Measurements from ENCODE around the gene COL5A3.

COL5A3 gene

DNA sequence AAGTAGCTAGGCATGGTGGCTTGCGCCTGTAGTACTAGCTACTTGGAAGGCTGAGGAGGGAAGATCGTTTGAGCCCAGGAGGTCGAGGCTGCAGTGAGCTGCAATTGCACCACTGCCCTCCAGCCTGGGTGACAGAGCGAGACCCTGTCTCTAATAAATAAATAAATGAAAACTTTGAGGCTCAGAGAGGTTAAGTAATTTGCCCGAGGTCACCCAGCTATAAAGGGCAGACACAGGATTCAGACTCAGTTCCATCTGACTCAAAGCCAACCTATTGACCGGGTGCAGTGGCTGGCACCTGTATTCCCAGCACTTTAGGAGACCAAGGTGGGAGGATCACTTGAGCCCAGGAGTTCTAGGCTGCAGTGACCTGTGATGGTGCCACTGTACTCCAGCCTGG lies 66.6 kb downstream of the COL5A3 start:
- Histone ChIP-seq H3K9me2 (ENCODE audit: low read depth, low read length) (no peaks in the 10 kb centered on the region), H3K4me1 (ENCODE audit: insufficient read depth, low read length, severe bottlenecking) (no peaks in the 10 kb centered on the region), H3K4me2 (ENCODE audit: low read length) (no peak overlapping the region), H3K4me3 (ENCODE audit: low read depth, low read length, poor library complexity, severe bottlenecking) (no peak overlapping the region), H3K27ac (ENCODE audit: low read depth, low read length, poor library complexity, severe bottlenecking) (no peak overlapping the region), H3K36me3 (ENCODE audit: insufficient read depth, low read length) (no peaks in the 10 kb centered on the region; the same call in 1 of the 2 replicates), H3K9me3 (ENCODE audit: low read length) (0 out of 2 replicates have a peak, but pooled peaks cover 3% of the 10 kb centered on the region), H3F3A (ENCODE audit: insufficient read depth, low read length) (no peaks in the 10 kb centered on the region), H3K27me3 (ENCODE audit: insufficient read depth, low read length) (peaks cover 6% of the 10 kb centered on the region; the same call in 1 of the 2 replicates), H2AFZ (ENCODE audit: low read length) (no peak overlapping the region), H4K20me1 (ENCODE audit: insufficient read depth, low read length) (no peaks in the 10 kb centered on the region), H3K9ac (ENCODE audit: low read length) (no peak overlapping the region), H3K79me2 (ENCODE audit: insufficient read depth, low read length) (no peaks in the 10 kb centered on the region)
- no peak for TF ChIP-seq EZH2 (IDR thresholded peaks at IDR 0.05; ENCODE audit: borderline replicate concordance, low read length)
- TF ChIP-seq, protein P1, sequence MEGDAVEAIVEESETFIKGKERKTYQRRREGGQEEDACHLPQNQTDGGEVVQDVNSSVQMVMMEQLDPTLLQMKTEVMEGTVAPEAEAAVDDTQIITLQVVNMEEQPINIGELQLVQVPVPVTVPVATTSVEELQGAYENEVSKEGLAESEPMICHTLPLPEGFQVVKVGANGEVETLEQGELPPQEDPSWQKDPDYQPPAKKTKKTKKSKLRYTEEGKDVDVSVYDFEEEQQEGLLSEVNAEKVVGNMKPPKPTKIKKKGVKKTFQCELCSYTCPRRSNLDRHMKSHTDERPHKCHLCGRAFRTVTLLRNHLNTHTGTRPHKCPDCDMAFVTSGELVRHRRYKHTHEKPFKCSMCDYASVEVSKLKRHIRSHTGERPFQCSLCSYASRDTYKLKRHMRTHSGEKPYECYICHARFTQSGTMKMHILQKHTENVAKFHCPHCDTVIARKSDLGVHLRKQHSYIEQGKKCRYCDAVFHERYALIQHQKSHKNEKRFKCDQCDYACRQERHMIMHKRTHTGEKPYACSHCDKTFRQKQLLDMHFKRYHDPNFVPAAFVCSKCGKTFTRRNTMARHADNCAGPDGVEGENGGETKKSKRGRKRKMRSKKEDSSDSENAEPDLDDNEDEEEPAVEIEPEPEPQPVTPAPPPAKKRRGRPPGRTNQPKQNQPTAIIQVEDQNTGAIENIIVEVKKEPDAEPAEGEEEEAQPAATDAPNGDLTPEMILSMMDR (IDR thresholded peaks at IDR 0.05; ENCODE audit: low read length) = no peak

DNA sequence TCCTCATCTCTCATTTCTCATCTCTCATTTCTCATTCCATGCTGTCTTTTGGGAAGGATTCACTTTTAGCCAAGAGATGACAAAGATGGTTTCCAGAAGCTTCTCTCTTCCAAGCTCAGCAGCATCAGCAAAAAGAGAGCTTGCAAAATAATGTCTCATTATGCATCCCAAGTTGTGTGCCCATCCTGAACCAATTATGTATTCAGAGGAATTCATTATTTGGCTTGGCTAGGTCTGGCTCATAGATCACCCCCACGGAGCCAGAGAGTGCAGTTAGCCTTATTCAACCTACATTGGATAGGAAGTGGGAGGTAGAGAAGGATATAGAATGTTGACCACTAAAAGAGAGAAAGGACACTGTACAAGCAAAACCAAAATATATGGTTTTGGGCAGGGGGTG lies 68.6 kb downstream of the COL5A3 start:
- H3K27ac ChIP-seq (ENCODE audit: low read depth, low read length, poor library complexity, severe bottlenecking) = no peak overlapping the region

DNA sequence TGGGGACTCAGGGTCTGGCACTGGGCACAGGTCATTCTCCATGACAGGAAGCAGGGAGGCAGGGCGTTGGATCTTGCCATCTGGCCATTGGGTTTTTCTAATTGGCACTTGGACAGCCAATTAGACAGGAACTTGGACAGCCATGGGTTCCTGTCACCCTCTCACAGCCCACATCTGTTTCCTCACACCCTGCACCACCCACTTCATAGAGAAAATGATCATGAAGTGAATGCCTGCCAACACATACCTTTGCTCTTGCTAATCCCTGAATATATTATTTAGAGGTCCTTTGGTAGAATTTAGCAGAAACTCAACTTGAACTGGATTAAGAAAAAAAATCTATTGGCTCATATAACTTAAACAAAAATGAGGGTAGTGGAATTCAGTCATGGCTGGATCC lies 69.1 kb downstream of the COL5A3 start:
- Histone ChIP-seq H3F3A (ENCODE audit: insufficient read depth, low read length) (no peaks in the 10 kb centered on the region), H3K9ac (ENCODE audit: low read length) (no peak overlapping the region), H3K4me3 (ENCODE audit: low read depth, low read length, poor library complexity, severe bottlenecking) (no peak overlapping the region), H3K27ac (ENCODE audit: low read depth, low read length, poor library complexity, severe bottlenecking) (no peak overlapping the region), H3K36me3 (ENCODE audit: insufficient read depth, low read length) (no peaks in the 10 kb centered on the region; the same call in 1 of the 2 replicates), H4K20me1 (ENCODE audit: insufficient read depth, low read length) (no peaks in the 10 kb centered on the region), H3K4me1 (ENCODE audit: insufficient read depth, low read length, severe bottlenecking) (no peaks in the 10 kb centered on the region), H3K4me2 (ENCODE audit: low read length) (no peak overlapping the region), H3K79me2 (ENCODE audit: insufficient read depth, low read length) (no peaks in the 10 kb centered on the region), H3K9me2 (ENCODE audit: low read depth, low read length) (no peaks in the 10 kb centered on the region), H2AFZ (ENCODE audit: low read length) (no peak overlapping the region), H3K27me3 (ENCODE audit: insufficient read depth, low read length) (peaks cover 6% of the 10 kb centered on the region; the same call in 1 of the 2 replicates), H3K9me3 (ENCODE audit: low read length) (0 out of 2 replicates have a peak, but pooled peaks cover 3% of the 10 kb centered on the region)
- TF ChIP-seq, protein P1 (IDR thresholded peaks at IDR 0.05; ENCODE audit: low read length) = no peak
- TF ChIP-seq EZH2 (IDR thresholded peaks at IDR 0.05; ENCODE audit: borderline replicate concordance, low read length) = no peak

More for the DNA sequence above, 68.6 kb downstream of the COL5A3 start:
- no peak overlapping the region for H3K4me2 ChIP-seq (ENCODE audit: low read length)
- no peaks in the 10 kb centered on the region for H3F3A ChIP-seq (ENCODE audit: insufficient read depth, low read length)
- H3K9ac ChIP-seq (ENCODE audit: low read length) = no peak overlapping the region
- H3K4me1 ChIP-seq (ENCODE audit: insufficient read depth, low read length, severe bottlenecking) = no peaks in the 10 kb centered on the region
- no peaks in the 10 kb centered on the region for H3K79me2 ChIP-seq (ENCODE audit: insufficient read depth, low read length)
- no peaks in the 10 kb centered on the region for H3K9me2 ChIP-seq (ENCODE audit: low read depth, low read length)
- no peak for TF ChIP-seq EZH2 (IDR thresholded peaks at IDR 0.05; ENCODE audit: borderline replicate concordance, low read length)
- TF ChIP-seq, protein P1 (IDR thresholded peaks at IDR 0.05; ENCODE audit: low read length) = no peak
- H4K20me1 ChIP-seq (ENCODE audit: insufficient read depth, low read length) = no peaks in the 10 kb centered on the region
- 0 out of 2 replicates have a peak, but pooled peaks cover 3% of the 10 kb centered on the region for H3K9me3 ChIP-seq (ENCODE audit: low read length)
- no peak overlapping the region for H3K4me3 ChIP-seq (ENCODE audit: low read depth, low read length, poor library complexity, severe bottlenecking)
- peaks cover 6% of the 10 kb centered on the region; the same call in 1 of the 2 replicates for H3K27me3 ChIP-seq (ENCODE audit: insufficient read depth, low read length)
- no peak overlapping the region for H2AFZ ChIP-seq (ENCODE audit: low read length)
- no peaks in the 10 kb centered on the region; the same call in 1 of the 2 replicates for H3K36me3 ChIP-seq (ENCODE audit: insufficient read depth, low read length)
